ENCODE results near the gene FASTK.

FASTK gene

GRCh38 chr7:151065516-151065915, 15.1 kb downstream of the FASTK start:
- no peaks in the 10 kb centered on the region for H3F3A ChIP-seq (ENCODE audit: low read depth)
- H3K79me2 ChIP-seq (ENCODE audit: insufficient read depth, low read length): peaks cover 22% of the 10 kb centered on the region
- H2AFZ ChIP-seq (ENCODE audit: low read length): no peak overlapping the region
- H3K9me2 ChIP-seq (replicated peaks; ENCODE audit: low read depth, low read length): no peaks in the 10 kb centered on the region
- no peak overlapping the region for H3K4me2 ChIP-seq (ENCODE audit: low read depth, low read length, poor library complexity, severe bottlenecking)
- H3K27me3 ChIP-seq (ENCODE audit: insufficient read depth, low read length, poor library complexity, severe bottlenecking): no peaks in the 10 kb centered on the region
- H3K4me1 ChIP-seq (ENCODE audit: insufficient read depth, low read length, poor library complexity, severe bottlenecking): peaks cover 13% of the 10 kb centered on the region
- H3K9me3 ChIP-seq (ENCODE audit: insufficient read depth, low read depth, low read length): no peaks in the 10 kb centered on the region
- peaks cover 20% of the 10 kb centered on the region for H4K20me1 ChIP-seq (ENCODE audit: insufficient read depth, low read length, poor library complexity, severe bottlenecking)
- H3K9ac ChIP-seq (ENCODE audit: low read depth, low read length, poor library complexity, severe bottlenecking): no peak overlapping the region
- TF ChIP-seq, protein P1, sequence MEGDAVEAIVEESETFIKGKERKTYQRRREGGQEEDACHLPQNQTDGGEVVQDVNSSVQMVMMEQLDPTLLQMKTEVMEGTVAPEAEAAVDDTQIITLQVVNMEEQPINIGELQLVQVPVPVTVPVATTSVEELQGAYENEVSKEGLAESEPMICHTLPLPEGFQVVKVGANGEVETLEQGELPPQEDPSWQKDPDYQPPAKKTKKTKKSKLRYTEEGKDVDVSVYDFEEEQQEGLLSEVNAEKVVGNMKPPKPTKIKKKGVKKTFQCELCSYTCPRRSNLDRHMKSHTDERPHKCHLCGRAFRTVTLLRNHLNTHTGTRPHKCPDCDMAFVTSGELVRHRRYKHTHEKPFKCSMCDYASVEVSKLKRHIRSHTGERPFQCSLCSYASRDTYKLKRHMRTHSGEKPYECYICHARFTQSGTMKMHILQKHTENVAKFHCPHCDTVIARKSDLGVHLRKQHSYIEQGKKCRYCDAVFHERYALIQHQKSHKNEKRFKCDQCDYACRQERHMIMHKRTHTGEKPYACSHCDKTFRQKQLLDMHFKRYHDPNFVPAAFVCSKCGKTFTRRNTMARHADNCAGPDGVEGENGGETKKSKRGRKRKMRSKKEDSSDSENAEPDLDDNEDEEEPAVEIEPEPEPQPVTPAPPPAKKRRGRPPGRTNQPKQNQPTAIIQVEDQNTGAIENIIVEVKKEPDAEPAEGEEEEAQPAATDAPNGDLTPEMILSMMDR (conservative IDR thresholded peaks at IDR 0.05; ENCODE audit: low read length): no peak
- TF ChIP-seq EZH2phosphoT487 (IDR thresholded peaks at IDR 0.05; ENCODE audit: borderline replicate concordance): no peak
- H3K36me3 ChIP-seq (ENCODE audit: insufficient read depth, low read length): peaks cover 46% of the 10 kb centered on the region; the same call in 1 of the 2 replicates
- H3K4me3 ChIP-seq (ENCODE audit: low read length, poor library complexity, severe bottlenecking): no peak overlapping the region

- peaks cover 27% of the 10 kb centered on the region for H3K79me2 ChIP-seq (ENCODE audit: insufficient read depth, low read length)
- H3K9me3 ChIP-seq (ENCODE audit: insufficient read depth, low read depth, low read length): no peaks in the 10 kb centered on the region
- no peaks in the 10 kb centered on the region for H3K9me2 ChIP-seq (replicated peaks; ENCODE audit: low read depth, low read length)
- no peaks in the 10 kb centered on the region for H3F3A ChIP-seq (ENCODE audit: low read depth)
- H2AFZ ChIP-seq (ENCODE audit: low read length): no peak overlapping the region
- peaks cover 41% of the 10 kb centered on the region; the same call in 1 of the 2 replicates for H3K36me3 ChIP-seq (ENCODE audit: insufficient read depth, low read length)
- peaks cover 26% of the 10 kb centered on the region for H4K20me1 ChIP-seq (ENCODE audit: insufficient read depth, low read length, poor library complexity, severe bottlenecking)
- peaks cover 13% of the 10 kb centered on the region for H3K4me1 ChIP-seq (ENCODE audit: insufficient read depth, low read length, poor library complexity, severe bottlenecking)
- TF ChIP-seq EZH2phosphoT487 (IDR thresholded peaks at IDR 0.05; ENCODE audit: borderline replicate concordance): no peak
- TF ChIP-seq, protein P1 (conservative IDR thresholded peaks at IDR 0.05; ENCODE audit: low read length): no peak
- H3K9ac ChIP-seq (ENCODE audit: low read depth, low read length, poor library complexity, severe bottlenecking): no peak overlapping the region
- no peak overlapping the region for H3K4me3 ChIP-seq (ENCODE audit: low read length, poor library complexity, severe bottlenecking)
- no peaks in the 10 kb centered on the region for H3K27me3 ChIP-seq (ENCODE audit: insufficient read depth, low read length, poor library complexity, severe bottlenecking)
- H3K4me2 ChIP-seq (ENCODE audit: low read depth, low read length, poor library complexity, severe bottlenecking): no peak overlapping the region
Measured at GRCh38 chr7:151064993-151065392, 15.6 kb downstream of the FASTK start.

DNA sequence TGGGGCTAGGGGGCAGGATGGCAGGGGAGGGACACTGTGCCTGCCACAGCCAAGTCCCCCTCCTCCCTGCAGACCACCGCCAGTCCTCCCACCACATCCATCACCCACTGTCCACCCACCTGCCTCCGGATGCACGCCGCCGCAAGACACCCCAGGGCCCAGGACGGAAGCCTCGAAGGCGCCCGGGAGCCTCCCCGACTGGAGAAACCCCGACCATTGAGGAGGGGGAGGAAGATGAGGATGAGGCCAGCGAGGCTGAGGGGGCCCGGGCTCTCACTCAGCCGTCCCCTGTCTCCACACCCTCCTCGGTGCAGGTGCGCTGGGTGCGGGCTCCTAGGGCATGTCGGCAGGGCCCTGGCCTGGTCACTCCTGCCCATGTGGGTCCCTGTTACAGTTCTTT, 16.2 kb downstream of the FASTK start:
- Histone ChIP-seq H2AFZ (ENCODE audit: low read length) (no peak overlapping the region), H4K20me1 (ENCODE audit: insufficient read depth, low read length, poor library complexity, severe bottlenecking) (peaks cover 28% of the 10 kb centered on the region), H3K9me2 (replicated peaks; ENCODE audit: low read depth, low read length) (no peaks in the 10 kb centered on the region), H3K9me3 (ENCODE audit: insufficient read depth, low read depth, low read length) (no peaks in the 10 kb centered on the region), H3K79me2 (ENCODE audit: insufficient read depth, low read length) (peaks cover 29% of the 10 kb centered on the region), H3F3A (ENCODE audit: low read depth) (no peaks in the 10 kb centered on the region), H3K9ac (ENCODE audit: low read depth, low read length, poor library complexity, severe bottlenecking) (no peak overlapping the region), H3K4me2 (ENCODE audit: low read depth, low read length, poor library complexity, severe bottlenecking) (no peak overlapping the region), H3K4me3 (ENCODE audit: low read length, poor library complexity, severe bottlenecking) (no peak overlapping the region), H3K4me1 (ENCODE audit: insufficient read depth, low read length, poor library complexity, severe bottlenecking) (peaks cover 13% of the 10 kb centered on the region), H3K27me3 (ENCODE audit: insufficient read depth, low read length, poor library complexity, severe bottlenecking) (no peaks in the 10 kb centered on the region), H3K36me3 (ENCODE audit: insufficient read depth, low read length) (peaks cover 36% of the 10 kb centered on the region; the same call in 1 of the 2 replicates)
- TF ChIP-seq EZH2phosphoT487 (IDR thresholded peaks at IDR 0.05; ENCODE audit: borderline replicate concordance): no peak
- TF ChIP-seq, protein P1 (conservative IDR thresholded peaks at IDR 0.05; ENCODE audit: low read length): no peak

Data from Loucy (cell line).